GM04503 (cell line): Measurements from ENCODE around the gene CDC37L1.

Source experiments
- DNase-seq: peaks from one replicate; pipeline ENCODE4 v3.0.0-alpha.2; 2012; ENCODE audit warnings: low read depth

The CDC37L1 gene

DNA sequence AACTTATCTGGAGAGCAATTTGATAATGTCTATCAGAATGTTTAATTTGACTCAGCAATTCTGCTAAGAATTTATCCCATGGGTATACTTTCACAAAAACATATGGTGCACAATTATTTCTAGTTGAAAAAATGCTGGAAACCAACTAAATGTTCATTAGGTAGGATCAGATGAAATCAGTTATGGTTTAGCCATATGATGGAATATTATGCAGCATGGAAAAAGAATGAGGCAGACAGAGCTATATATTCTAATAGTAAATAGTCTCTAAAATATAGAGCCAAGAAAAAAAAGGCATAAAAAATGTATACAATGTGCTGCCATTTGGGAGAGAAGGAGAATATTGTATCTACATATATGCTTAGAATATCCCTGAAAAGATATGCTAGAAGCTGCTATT lies 9.5 kb upstream of the CDC37L1 start:
- DNase-seq, result no peak

DNA sequence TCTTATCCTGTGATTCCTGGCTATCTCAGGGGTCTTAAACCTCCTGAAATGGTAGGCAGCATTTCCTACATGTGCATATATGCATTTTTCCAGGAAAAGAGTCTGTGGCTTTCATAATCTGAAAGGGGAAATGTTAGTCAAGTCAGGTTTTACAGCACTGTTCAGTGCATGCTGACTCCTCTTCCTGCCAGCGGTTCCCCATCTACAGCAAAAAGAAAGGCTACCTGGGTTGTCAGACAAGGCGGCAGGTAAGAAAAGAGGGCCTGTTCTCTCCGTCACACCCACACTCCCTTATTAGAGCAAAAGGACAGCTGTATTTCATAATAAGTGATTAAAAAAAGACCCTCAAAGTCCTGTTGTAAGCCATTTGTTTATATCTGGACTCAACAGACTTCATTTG lies 8.8 kb upstream of the CDC37L1 start:
- DNase-seq, result no peak

DNA sequence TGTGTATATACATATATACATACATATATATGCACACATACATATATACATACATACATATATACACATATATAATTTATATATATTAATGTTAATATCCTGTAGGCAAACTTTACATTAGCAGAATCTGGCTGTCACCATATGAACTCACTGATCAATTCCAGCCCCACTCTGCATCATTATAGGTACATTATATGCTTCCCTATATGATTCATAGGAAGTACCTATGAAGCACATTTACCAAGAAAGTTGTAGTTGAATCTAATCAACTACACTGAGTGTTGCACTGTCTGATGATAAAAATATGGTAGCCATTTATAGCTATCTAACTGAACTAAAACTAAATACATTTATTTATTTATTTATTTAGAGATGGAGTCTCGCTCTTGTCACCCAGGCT lies 7.6 kb upstream of the CDC37L1 start:
- DNase-seq, result no peak

DNA sequence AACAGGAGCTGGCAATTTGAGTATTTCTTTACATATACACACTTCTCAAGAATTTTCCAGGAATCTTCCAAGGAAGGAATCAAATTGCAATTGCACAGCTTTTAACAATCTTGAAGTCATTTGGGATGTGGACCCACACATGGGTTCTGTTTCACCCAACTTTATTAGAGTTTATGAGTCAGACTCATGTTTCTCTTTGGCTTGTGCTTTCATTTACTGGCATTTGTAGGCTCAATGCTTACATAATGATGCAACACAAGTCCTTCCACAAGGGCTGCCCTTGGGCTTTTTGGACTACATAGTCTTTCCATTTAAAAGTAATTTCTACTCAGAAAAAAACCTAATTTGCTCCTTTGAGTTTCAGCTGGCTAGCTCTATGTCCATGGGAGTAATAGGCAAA lies 4.6 kb upstream of the CDC37L1 start:
- DNase-seq, result peak; percentile 91

DNA sequence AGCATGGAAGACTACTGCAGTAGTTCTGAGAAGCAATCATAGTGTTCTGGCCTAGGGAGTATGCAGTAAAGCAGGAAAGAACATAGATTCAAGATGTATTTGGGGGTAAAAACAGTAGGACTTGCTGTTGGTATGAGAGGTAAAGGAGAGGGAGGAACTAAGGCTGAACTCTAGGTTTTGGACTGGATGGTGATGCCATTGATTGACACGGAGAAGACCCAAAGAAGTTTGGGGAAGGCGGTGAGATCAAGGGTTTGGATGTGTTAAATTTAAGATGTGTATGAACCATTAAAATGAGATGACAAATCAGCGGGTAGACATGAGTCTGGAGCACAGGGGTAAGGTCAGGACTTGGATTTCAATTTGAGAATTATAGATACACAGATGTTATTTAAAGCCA lies 2.0 kb upstream of the CDC37L1 start:
- DNase-seq, result no peak

DNA sequence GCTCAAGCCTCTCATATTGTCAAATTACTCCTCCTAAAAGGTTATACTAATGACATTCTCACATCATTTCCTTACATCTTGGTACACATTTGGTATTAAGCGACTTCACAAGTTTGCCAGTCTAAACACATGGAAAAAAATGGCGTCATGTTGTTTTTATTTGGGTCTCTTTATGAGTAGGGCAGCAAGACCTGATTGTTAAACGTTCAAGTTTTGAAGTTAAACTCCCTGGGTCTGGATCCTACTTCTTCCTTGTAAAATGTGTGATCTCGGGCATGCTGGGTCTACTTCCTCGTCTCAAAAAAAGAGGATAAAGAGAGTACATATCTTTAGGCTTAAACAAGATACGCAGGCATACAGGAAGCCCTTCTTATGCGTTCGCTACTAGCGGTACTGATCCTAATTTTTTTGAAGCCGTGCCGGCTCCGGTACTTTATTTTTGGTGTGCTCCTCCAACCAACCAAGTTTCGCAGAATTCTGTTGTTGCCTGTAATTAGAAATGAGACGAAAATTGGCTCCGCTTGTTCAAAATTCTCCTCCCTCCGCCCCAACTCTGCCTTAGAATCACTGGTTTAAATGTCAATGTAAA lies 596 bp upstream of the CDC37L1 start:
- no peak for DNase-seq

DNA sequence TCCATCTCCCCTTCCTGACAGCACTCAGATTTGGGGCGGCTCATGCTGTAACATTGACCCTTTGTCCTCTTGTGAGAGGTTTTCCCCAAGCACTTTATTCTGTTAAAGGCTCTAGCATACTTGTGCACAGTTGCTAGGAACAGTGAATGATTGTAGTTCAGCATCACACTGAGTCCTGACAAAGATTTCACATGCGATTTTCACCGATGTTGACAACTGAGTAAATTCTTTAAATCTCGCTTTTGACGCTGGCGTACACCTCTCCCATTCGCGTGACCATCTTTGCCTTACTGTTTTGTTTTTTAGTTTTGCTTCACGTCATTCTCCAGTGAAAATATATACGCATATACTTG lies 780 bp downstream of the CDC37L1 start:
- DNase-seq, result no peak

DNA sequence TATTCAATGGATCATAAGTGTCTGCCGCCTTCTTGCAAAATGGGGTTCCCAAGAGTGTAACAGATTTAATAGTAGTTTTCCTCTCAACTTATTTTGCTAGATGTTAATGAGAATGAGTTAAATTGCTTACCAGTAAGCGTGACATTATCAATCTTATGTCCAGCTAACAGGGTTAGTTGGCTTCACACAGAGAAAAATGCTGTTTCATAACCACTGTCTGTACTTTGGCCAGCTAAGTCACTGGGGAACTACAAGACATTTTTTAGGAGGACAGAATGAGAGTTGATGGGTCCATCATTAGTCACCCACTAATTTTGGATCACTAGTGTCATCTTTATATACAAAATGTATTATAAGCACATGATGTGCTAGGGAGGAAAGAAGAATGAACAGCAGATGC lies 1.4 kb downstream of the CDC37L1 start:
- DNase-seq, result peak; percentile 67

DNA sequence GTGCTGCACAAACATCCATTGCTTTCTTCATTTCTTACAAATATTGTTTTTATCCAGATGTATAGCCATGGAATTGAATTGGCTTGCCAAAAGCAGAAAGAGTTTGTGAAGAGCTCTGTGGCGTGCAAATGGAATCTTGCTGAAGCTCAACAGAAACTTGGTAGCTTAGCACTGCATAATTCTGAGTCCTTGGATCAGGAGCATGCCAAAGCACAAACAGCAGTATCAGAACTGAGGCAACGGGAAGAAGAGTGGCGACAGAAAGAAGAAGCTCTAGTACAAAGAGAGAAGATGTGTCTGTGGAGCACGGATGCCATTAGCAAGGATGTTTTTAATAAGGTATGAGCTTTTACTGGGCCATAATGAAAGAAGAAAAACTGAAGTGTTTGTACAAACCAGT lies 5.5 kb downstream of the CDC37L1 start:
- DNase-seq, result no peak

DNA sequence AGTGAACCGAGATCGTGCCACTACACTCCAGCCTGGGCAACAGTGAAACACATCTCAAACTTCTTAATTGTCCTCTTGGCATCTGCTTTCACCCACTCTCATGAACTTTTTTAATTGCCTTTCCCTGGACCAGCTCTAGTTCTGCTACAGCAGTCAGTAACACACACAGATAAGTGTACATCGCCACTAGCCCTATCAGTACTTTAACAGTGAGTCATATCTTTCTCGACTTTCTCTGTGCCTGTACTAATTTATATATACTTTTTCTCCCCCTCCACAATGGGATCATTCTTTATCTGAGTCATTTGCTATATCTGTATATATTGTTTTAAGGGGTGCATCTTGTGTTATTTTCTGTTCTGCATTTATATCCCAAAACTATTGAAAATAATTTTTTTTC lies 6.7 kb downstream of the CDC37L1 start:
- no peak for DNase-seq

DNA sequence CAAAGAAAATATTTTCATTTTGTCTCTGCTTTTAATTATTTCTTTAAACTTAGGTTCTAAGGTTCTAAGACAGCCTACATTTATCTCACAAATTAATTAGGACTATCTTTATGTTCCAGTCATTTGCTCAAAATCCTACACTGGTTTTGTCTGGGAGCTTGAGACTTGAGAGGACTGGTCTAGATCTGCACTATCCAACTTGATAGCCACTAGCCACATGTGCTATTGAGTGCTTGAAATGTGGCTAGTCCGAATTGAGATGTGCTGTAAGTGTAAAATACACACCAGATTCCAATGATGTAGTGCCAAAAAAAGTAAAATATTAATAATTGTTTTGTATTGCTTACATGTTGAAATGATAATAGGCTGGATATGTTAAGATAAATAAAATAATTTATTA lies 7.2 kb downstream of the CDC37L1 start:
- DNase-seq, result no peak

DNA sequence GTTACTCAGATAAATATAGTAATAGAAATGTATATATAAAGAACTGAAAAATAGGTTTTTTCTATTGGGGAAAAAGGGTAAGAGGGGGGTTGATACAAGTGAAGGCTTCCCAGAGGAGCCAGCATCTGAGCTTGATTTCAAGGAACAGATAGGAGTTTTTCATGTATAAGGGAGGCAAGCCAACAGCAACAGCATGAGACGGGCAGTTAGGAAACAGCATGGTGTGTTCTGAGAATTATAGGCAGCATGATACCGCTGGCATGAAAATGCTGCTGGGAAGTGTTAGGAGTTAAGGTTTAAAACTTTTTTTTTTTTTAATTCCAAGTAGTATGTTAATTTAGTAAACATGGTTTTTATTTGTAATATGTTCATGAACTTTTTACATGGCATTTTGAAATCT lies 9.7 kb downstream of the CDC37L1 start:
- no peak for DNase-seq

DNA sequence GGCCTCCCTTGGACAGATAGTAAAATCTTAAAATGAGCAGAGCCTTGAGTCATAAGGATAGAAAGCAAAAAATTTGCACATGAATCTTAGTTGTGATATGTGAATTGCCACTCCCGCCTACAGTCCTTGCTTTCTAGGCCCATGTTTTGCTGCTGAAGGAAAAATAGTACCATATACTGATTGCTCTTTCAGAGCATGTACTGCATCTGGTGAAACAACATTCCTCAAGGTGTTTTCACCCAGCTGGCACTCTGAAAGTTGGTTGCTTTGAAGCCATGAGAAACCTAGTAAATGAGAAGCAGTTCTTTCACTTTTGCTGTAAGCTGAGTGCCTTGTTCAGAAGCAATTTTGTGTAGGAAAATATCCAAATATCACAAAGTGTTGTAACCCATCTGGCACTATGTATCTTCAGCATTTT lies 10.3 kb downstream of the CDC37L1 start:
- no peak for DNase-seq

DNA sequence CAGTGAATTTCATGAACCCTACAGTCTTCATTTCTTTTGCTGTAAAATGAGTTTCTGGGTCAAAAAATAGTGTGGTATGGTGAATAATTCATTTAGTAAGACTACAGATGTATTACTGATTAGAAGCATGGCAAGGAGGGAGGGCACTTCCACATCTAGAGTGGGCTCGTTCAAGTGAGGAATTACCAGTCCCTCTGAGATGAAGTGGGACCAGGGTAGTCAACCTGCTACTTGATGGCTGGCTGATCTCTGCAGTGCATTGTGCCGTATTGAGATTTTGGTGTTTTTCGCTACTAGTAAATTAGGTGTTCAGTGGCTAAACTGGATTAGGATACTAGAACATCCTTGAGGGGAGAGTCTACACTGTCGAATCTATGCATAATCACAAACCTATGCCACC lies 10.8 kb downstream of the CDC37L1 start:
- DNase-seq, result no peak

DNA sequence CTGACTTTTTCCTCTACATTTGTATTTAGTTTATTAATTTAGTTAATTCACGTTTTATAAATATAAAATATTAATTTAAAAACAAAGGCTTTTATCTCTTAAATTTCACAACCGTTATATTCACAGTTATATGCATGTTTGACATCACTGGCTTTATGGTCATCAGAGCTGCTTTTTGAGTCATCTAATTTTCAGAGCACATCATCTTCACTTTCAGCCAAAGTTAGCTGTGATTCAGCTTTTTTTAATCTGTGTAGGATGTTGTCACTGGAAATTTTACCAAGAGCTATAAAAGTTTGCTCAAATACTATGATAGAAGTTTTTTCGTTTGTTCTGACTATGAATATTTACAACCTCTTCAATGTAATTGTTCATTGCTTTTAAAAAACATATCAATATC lies 12.4 kb downstream of the CDC37L1 start:
- peak; percentile 55 for DNase-seq

DNA sequence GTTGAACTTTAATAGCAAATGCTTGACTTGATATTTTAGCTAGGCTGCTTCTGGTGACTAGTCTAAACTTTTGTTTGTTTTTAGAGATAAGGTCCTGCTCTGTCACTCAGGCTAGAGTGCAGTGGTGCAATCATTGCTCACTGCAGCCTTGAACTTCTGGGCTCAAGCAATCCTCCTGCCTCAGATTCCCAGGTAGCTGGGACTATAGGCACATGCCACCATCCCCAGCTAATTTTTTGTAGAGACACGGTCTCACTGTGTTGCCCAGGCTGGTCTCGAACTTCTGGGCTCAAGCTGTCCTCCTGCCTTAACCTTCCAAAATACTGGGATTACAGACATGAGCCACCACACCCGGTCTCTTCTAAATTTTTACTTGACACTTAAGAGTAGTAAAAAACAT lies 20.7 kb downstream of the CDC37L1 start:
- DNase-seq, result no peak

DNA sequence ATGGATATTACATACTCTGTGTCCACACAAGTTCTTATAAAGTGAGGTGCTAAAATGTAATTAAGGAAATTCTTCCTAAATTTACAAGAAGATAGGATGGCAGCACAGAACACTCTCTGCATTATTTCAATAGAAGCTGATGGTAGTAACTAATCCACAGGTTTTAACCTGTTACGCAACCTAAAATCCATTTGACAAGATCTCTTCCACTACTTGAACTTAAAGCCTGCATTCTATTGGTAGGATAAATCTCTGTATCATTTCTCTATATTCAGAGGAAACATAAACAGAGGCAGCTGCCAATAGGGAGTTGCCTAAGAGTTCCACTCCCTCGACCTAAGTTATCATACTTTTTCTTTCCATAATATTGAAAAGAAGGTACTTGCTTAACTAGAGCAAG lies 21.6 kb downstream of the CDC37L1 start:
- no peak for DNase-seq

DNA sequence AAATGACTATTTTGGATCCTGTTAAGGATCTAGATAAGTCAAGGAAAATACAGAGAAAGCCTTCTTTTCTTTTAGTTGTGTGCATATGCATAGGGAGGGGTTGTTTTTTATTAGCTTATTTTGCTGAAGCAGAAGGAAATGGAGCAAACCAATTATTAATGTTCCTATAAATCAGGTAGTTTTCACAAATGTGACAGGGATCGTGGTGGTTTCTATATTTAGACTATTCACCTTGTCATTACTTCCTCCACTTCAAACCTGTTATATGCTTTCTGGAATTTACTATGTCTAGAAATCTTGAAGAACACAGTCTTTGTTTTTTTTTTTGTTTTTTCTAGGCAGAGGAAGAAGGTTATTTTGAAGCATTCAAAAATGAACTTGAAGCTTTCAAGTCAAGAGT lies 22.2 kb downstream of the CDC37L1 start:
- no peak for DNase-seq

DNA sequence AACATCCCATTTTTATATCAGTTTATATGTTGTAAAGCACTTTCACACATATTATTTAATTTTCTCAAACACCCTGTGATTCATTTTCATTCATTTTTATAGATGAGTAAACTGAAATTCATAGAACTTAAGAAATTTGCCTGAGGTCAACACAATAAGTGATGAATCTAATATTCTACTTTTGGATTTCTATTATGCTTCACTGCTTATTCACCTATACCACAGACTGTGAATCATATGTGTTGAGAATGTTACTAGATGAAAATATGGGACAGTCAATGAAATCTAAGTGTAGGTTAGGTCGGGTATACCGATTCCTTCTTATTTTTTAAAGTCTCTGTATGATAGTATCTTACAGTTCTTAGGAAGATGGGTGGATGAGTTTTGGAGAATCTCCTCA lies 24.8 kb downstream of the CDC37L1 start:
- DNase-seq, result no peak

DNA sequence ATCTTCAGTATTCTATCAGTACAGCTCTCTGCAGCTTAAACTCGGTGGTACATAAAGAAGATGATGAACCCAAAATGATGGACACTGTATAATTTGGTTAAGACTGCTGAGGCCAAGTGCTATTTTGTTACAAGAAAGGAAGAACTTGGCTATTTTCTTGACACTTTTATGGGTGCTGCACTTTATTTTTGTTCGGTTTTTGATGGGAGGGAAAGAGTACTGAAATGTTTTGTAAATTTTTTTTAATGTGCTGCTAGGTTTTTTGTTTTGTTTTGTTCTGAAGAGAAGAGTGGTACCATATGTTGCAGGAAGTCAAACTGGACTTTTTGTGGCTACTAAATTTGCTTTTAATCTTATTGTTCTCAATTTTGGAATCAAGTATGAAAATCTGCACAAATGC lies 26.7 kb downstream of the CDC37L1 start:
- no peak for DNase-seq

DNA sequence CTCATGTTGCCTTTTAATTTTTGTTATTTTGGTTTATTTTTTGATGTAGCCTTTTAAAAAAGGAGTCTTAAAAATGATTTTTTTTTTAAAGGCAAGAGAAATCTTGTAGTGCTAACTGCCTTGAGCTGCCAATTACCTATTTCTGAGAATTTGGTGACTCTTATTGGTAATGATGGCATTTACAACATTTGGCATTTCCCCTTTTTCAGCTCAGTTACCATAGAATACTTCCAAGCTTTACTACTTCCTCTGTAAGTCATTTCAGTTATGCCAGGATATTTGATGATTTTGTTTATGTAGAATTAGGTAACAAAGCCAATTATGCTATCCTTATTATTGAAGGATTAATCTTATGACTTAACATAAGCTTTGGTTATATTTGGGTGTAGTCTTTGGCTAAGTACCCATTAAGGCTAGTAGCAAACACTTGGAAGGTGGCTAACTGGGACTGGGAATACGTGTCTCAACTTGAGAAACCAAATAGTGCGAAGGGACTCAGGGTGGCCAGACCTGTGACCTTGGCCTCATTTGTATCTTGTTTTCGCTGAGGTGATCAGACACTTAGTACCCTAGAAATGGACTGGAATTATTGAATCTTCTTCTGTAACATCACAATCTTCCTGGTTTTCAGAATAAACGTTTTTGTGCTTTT lies 27.7 kb downstream of the CDC37L1 start:
- DNase-seq, result no peak

DNA sequence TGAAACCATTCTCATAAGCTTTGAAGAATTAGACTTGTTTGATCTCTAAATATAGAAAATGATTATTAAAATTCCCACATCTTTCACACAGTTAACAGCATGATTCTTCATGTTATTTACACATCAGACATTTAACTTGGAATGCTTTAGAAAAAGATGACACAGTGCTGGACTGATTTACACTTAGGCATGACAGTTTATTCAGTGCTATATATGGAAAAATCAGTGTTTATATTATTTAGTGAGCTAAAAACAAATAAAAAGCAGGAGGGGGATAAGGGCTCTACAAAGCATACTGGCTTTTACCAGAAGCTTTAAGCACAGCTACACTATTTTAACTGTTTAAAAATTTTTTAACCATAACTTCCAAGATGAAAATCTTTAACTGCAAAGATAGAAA lies 30.0 kb downstream of the CDC37L1 start:
- no peak for DNase-seq

DNA sequence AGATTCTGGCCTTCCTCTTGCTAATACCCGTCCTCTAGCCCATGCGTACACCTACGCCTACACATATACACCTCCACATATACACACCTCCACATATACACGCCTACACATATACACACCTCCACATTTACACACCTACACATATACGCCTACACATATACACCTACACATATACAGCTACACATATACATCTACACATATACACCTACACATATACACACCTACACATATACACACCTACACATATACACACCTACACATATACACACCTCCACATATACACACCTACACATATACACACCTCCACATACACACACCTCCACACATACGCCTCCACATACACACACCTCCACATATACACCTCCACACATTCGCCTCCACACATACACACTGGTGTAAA lies 34.5 kb downstream of the CDC37L1 start:
- no peak for DNase-seq

DNA sequence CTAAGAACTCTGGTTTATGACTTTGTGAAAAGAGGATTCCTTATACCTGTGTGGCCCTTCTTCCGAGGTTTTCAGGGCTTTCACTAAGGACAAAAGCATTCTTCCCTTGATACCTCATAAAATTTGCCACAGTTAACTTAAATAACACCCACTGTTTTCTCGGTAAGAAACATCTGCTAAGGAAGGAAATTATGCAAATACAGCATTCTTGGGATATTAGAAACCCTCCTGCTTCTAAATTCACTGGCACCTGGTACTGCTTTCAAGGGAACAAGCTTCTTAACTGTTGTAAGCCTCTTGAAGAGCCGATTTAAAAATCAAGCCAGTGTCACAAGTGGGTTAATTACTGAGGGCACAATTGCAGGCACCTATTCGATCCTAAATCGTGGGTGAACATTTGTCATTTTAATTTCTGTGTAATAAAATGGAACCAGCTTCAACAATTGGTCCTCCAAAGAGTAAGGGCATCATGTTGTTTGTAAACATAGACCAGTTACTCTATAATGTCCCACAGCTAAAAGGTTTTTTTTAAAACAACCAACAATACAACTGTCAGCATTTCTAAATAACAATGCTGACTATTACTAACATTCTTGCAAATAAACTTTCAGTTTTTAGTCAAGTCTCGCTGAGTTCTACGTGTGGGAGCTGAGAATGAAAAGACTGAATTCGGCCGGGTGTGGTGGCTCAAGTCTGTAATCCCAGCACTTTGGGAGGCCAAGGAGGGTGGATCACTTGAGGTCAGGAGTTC lies 35.1 kb downstream of the CDC37L1 start:
- DNase-seq, result no peak
